HG02610 (cell line): Measurements from ENCODE around the gene ANKFN1.
"Not testable (repeated sequence)": the region's sequence is repeated elsewhere in the genome, so short reads cannot be mapped to it uniquely, and the experiment has no call there.

ENCODE experiments used
- ATAC-seq: cut with Tn5 transposase; IDR thresholded peaks from one replicate; pipeline ENCODE4 v1.9.1; 2021; ENCODE audit warnings: mild to moderate bottlenecking, moderate library complexity; ENCODE audit not compliant: unreplicated experiment

Gene ANKFN1

GRCh38 chr17:56319531-56319930 is 166.3 kb downstream of the ANKFN1 start:
- ATAC-seq = no peak

GRCh38 chr17:56320443-56320842 is 167.2 kb downstream of the ANKFN1 start:
- no peak for ATAC-seq

DNA sequence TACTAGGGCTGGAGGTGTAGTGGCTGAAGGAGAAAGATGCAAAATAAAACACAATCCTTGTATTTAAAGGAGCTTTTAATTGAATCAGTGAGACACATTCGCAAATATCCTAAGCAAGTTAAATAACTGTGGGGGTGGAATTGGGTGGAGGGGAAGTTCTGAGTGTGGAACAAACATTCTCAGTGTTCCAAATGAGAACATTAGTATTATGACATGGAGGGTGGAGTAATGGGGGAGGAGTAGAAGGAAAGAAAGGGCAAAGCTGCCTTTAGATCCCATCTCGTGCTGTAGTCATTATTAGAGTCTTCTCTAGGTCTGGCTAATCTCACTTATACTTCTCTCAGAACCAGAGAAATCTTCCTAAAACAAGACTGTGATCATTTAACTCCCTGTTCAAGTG is 169.7 kb downstream of the ANKFN1 start:
- ATAC-seq = no peak

DNA sequence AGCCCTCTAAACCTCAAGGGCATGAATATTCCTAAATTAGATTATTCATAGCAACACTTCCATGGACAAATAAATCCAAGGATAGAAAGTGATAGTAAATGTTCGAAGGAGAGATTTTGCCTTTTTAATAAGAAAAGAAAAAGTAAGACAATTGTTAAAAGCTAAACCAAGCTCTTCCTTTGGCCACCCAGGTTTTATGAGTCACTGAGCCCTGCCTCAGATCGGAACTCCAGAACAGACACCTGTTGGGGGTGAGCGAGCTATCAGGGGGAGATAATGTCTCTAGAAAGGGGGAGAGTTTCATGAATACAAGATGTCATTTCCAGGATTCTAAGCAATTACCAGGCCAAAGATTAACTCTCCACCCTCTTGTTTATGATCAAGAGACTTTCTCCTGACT is 171.4 kb downstream of the ANKFN1 start:
- ATAC-seq = no peak

DNA sequence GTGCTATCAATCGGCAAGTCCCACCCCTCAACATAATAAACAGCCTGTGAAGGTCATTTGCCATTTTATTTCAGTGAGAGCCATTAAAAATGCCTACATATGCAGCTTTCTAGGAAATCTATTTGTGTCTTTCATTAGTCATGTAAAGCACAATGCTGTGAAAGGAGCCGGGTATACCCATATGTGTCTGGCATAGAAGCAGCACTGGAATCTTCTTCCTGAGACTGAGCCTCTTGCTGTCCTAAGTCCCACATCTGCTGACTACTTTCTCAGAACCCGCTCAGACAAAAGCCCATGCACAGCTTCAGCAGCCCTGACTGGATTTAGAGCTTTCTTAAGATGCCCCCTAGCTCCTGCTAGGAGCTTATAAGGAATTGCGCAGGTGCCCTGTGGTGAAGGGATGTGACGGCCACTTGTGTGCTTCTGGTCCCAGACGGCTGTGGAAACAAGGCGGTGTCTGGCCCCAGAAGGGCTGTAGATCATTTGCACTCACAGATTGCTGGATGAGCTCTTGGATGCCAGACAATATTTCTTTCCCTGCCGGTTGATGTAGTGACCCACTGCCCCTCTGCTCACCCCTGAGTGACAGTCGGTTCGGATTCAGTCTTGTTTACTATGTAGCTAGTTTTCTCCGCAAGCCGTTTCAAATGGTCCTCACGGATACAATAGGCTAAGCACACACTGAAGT is 172.2 kb downstream of the ANKFN1 start:
- ATAC-seq = no peak

GRCh38 chr17:56326001-56326359 is 172.7 kb downstream of the ANKFN1 start:
- ATAC-seq = no peak

- no peak for ATAC-seq
Measured at GRCh38 chr17:56347639-56348038, 194.4 kb downstream of the ANKFN1 start.

GRCh38 chr17:56350592-56350991 is 197.3 kb downstream of the ANKFN1 start:
- ATAC-seq = no peak

GRCh38 chr17:56351675-56352074 is 198.4 kb downstream of the ANKFN1 start:
- ATAC-seq = no peak

DNA sequence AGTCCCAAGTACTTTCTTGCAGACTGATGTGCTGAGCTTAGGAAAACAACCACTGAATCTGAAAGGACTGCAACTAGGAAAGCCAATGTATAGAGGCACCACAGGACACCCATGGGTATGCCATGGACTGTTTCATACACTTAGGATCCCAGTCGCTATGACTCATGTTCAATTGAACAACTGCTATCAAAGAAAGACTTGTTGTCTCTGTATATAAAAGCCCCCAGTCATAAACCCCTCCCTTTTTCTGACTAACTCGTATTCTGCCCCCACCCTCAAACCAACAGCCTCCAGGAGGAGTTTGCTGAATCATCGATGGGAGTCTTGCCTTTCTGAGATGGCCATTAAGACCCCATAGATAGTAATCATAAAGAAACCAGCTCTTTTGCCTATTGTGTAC is 205.4 kb downstream of the ANKFN1 start:
- no peak for ATAC-seq

DNA sequence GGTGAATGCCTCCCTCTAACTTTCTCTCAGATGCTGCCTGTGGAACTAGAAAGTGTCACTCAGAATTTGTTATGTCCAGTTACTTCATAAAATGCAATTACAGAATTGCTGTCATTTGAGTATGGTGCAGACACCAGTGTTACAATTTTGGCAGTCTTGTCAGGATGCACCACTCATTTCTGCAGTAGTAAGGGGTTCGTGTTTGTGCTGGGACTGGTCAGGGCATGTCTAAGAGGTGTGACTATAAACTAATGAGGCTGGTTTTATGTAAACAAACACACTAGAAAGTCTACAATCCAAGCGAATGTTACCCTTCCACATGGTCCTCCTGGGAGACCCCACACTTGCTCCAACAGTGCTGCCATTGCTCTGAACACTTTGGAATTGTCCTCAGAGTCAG is 206.2 kb downstream of the ANKFN1 start:
- no peak for ATAC-seq

DNA sequence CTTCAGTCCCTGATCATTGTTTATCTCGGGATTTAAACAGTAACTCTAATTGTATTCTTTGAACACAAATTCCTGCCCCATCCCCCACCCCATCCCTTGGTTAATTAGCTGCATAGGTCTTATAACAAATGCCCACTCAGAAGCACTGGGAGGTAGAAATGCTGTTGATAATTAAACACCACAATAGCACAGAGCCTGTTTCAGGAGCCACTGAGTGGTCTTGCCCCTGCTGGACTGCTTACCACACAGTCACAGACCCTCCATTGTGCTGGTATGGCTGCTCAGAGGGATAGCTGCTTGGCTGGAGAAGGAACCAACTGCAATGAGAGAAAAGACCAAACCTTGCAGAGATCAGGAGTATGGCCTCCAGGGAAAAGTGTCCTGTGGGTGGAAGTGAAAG is 214.1 kb downstream of the ANKFN1 start:
- no peak for ATAC-seq

DNA sequence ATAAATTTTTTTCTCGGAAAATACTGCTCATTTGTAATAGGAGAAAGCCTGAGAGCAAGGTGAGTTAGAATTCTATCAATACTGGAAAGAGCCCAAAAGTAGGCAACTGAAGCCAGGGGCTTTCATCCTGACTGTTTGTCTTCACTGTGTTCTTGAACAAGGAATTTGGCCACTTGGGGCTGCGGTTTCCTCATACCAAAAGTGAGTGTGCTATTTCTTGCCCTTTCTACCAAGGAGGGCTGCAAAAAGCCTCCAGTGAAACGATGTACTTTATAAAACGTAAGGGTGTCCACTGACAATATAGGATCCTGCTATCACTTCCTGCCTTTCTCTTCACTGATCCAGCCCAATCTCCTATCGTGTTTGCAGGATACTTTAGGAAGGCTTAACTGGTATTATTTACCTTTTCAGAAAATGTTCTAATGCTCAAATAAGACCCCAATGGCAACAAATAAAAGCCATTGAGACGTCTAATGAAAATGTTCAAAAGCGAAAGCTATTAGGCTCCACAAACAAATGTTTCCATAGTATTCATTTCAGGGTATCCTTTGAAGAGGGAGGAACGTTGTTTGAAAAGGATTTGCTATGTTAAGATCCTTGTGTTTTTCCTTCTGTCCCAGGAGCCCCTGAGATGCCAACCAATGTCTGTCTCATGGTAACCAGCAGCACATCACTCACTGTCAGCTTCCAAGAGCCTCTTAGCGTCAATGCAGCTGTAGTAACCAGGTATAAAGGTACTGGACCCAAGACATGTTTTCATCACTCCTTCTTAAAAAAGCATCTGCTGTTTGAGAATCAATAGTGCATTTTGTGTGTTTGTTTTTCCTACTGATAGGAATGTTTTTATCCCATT is 220.9 kb downstream of the ANKFN1 start:
- no peak for ATAC-seq

- ATAC-seq = no peak
Measured at GRCh38 chr17:56389356-56389755, 236.1 kb downstream of the ANKFN1 start.

GRCh38 chr17:56392321-56392720 is 239.0 kb downstream of the ANKFN1 start:
- ATAC-seq = no peak

DNA sequence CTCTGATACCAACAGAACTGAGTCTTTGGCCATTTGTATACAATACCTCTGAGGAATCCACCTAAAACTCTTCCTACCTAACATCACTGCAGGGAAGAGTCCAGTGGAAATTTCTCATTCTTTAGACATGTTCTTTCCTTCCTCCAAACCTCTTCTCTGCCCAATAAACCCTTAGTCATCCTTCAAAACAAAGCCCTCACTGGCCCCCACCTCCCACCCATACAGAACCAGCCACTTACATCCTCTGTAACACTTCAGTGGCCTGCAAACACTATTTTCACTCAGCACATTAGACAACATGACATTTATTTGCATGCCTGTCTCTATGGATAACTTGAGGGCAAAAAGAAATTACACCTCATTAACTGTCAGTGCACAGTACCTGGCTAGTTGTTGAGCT is 239.9 kb downstream of the ANKFN1 start:
- ATAC-seq = no peak

GRCh38 chr17:56395787-56396186 is 242.5 kb downstream of the ANKFN1 start:
- no peak for ATAC-seq

GRCh38 chr17:56407086-56407485 is 253.8 kb downstream of the ANKFN1 start:
- no peak for ATAC-seq

GRCh38 chr17:56412356-56412755 is 259.1 kb downstream of the ANKFN1 start:
- not testable (repeated sequence) for ATAC-seq

- ATAC-seq = no peak
Measured at GRCh38 chr17:56416682-56417351, 263.5 kb downstream of the ANKFN1 start.

DNA sequence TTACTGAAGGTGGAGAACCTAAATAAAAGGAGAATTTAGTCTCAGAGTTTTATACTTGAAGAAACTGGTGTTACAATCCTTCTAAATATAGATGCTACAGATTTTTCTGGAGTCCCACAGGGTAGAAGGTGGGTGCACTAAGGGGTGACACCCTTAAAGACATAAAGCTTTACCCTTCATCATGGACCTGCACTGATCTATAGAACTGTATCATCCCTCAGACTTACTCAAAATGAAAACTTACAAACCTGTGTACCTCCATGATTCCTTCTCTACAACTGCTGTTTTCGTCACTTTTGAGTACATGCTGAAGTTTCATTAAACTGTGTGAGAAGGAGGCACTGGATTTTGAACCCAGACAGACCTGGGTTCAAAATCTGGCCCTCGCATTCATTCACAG is 270.7 kb downstream of the ANKFN1 start:
- ATAC-seq = no peak

DNA sequence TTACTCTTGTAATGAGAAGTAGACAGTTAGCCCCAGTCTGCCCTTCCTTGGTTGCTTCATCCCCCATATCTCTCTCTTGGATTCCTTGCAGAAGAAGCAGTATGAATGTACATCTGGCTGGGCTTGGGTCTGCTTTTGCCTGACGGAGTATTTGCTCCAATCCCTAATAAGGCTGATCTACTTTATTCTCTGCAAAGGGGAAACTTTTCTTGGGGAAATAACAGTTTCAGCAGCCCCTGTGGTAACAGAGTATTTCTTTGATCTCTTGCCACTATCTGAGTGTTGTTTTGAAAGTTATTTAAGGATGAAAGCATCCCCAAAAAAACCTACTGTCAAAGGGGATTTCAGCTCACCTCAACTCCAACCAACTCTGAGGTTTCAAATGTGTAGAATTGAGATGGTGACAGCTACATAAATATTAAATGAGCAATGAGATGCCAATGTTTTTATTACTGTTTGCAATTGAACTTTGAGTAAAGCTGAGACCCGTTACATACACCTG is 271.3 kb downstream of the ANKFN1 start:
- peak; percentile 76 for ATAC-seq
